HL-60 (cell line): ENCODE data around the gene KRT14.

Experiments used
- CTCF ChIP-seq: IDR thresholded peaks from one replicate; pipeline ENCODE4 v1.5.1; 2011; ENCODE audit warnings: low read length, control low read depth, inconsistent platforms; ENCODE audit not compliant: insufficient read depth
- POLR2AphosphoS5 ChIP-seq: IDR thresholded peaks from 2 replicates; pipeline ENCODE4 v1.6.1; 2012; ENCODE audit warnings: low read depth

GRCh38 chr17:41544491-41544892 is 42.2 kb downstream of the KRT14 start:
- TF ChIP-seq CTCF: no peak
- TF ChIP-seq POLR2AphosphoS5: no peak
